DND-41 (cell line): Measurements from ENCODE around the gene THOC6.

Experiments
- ATAC-seq: fragments of 200-7000 bp; cut with Tn5 transposase; 3 replicates; pipeline ENCODE4 v1.9.1; 2021; ENCODE audit warnings: low read depth; ENCODE audit not compliant: insufficient read depth
- DNase-seq: peaks from one replicate; pipeline ENCODE4 v3.0.0-alpha.2; 2020
- H2AFZ ChIP-seq: 2 replicates; pipeline ENCODE4 v1.6.0; 2012; ENCODE audit warnings: low read depth, low read length
- H3K27ac ChIP-seq: 2 replicates; pipeline ENCODE4 v1.5.1; 2012; ENCODE audit warnings: low read length, inconsistent platforms
- H3K27me3 ChIP-seq: fragments of 200-600 bp; sonication (generic); 2 replicates; pipeline ENCODE4 v1.6.0; 2012; ENCODE audit warnings: low read length, mild to moderate bottlenecking, inconsistent platforms; ENCODE audit not compliant: insufficient read depth, poor library complexity
- H3K36me3 ChIP-seq: 2 replicates; pipeline ENCODE4 v1.5.1; 2012; ENCODE audit warnings: low read length, inconsistent platforms; ENCODE audit not compliant: insufficient read depth
- H3K4me1 ChIP-seq: 2 replicates; pipeline ENCODE4 v1.5.1; 2012; ENCODE audit warnings: mild to moderate bottlenecking, low read length; ENCODE audit not compliant: insufficient read depth
- H3K4me2 ChIP-seq: 2 replicates; pipeline ENCODE4 v1.6.0; 2012; ENCODE audit warnings: mild to moderate bottlenecking, moderate library complexity, low read length, inconsistent platforms; ENCODE audit not compliant: insufficient read depth
- H3K4me3 ChIP-seq, 2 experiments: fragments of 200-600 bp in 1 of 2; shearing (Covaris generic) in 1 of 2; 2 replicates each; pipeline ENCODE4 v1.5.1; 2012 to 2016; ENCODE audit warnings: inconsistent platforms in 2 of 2, low read length in 2 of 2, mild to moderate bottlenecking in 2 of 2, low read depth in 1 of 2, moderate library complexity in 1 of 2
- H3K79me2 ChIP-seq: 2 replicates; pipeline ENCODE4 v1.6.0; 2012; ENCODE audit warnings: low read length, inconsistent platforms; ENCODE audit not compliant: insufficient read depth
- H3K9ac ChIP-seq: 2 replicates; pipeline ENCODE4 v1.6.0; 2012; ENCODE audit warnings: low read depth, mild to moderate bottlenecking, inconsistent platforms, low read length, moderate library complexity
- H3K9me3 ChIP-seq: 2 replicates; pipeline ENCODE4 v1.5.1; 2012; ENCODE audit warnings: low read length, moderate library complexity, mild to moderate bottlenecking, inconsistent platforms; ENCODE audit not compliant: insufficient read depth, severe bottlenecking
- H4K20me1 ChIP-seq: 2 replicates; pipeline ENCODE4 v1.6.0; 2012; ENCODE audit warnings: low read length; ENCODE audit not compliant: insufficient read depth
- CTCF ChIP-seq: IDR thresholded peaks from 2 replicates; pipeline ENCODE4 v1.5.1; 2012; ENCODE audit warnings: borderline replicate concordance, low read length, moderate library complexity, mild to moderate bottlenecking; ENCODE audit not compliant: poor library complexity, severe bottlenecking; ENCODE audit errors: extremely low read depth
- EZH2 ChIP-seq: IDR thresholded peaks from 3 replicates; pipeline ENCODE4 v1.6.1; 2012; ENCODE audit warnings: borderline replicate concordance, low read depth, mild to moderate bottlenecking, moderate library complexity, low read length, inconsistent platforms; ENCODE audit not compliant: severe bottlenecking

Gene THOC6

GRCh38 chr16:3000540-3000939 lies 23.3 kb upstream of the THOC6 start:
- Histone ChIP-seq H4K20me1 (no peaks in the 10 kb centered on the region), H3K9me3 (no peaks in the 10 kb centered on the region), H3K36me3 (no peaks in the 10 kb centered on the region), H3K4me1 (peaks cover 13% of the 10 kb centered on the region), H3K4me2 (no peak overlapping the region), H3K27me3 (no peaks in the 10 kb centered on the region), H3K9ac (no peak overlapping the region), H3K4me3 (no peak overlapping the region), H3K27ac (no peak overlapping the region), H3K79me2 (no peaks in the 10 kb centered on the region), H2AFZ (no peak overlapping the region)
- DNase-seq (no peak), ATAC-seq (no peak)
- TF ChIP-seq CTCF (no peak), EZH2 (no peak)

GRCh38 chr16:3001316-3001715 lies 22.5 kb upstream of the THOC6 start:
- no peak overlapping the region for H3K4me2 ChIP-seq
- H3K4me3 ChIP-seq = no peak overlapping the region
- no peak for DNase-seq
- no peak for ATAC-seq
- no peak for TF ChIP-seq CTCF
- no peak for TF ChIP-seq EZH2
- no peaks in the 10 kb centered on the region for H3K36me3 ChIP-seq
- H2AFZ ChIP-seq = no peak overlapping the region
- H3K9me3 ChIP-seq = no peaks in the 10 kb centered on the region
- H4K20me1 ChIP-seq = no peaks in the 10 kb centered on the region
- no peaks in the 10 kb centered on the region for H3K79me2 ChIP-seq
- H3K27me3 ChIP-seq = no peaks in the 10 kb centered on the region
- H3K27ac ChIP-seq = no peak overlapping the region
- peaks cover 18% of the 10 kb centered on the region for H3K4me1 ChIP-seq
- H3K9ac ChIP-seq = no peak overlapping the region

GRCh38 chr16:3003582-3004270 lies 20.1 kb upstream of the THOC6 start:
- no peaks in the 10 kb centered on the region for H3K79me2 ChIP-seq
- H2AFZ ChIP-seq = peak overlapping the region; percentile 88
- H3K27me3 ChIP-seq = no peaks in the 10 kb centered on the region
- H3K27ac ChIP-seq = no peak overlapping the region
- peak overlapping the region in 1 of 2 experiments; percentile 61; a peak in 2 of 4 replicates for H3K4me3 ChIP-seq
- H3K4me1 ChIP-seq = peaks cover 42% of the 10 kb centered on the region
- no peaks in the 10 kb centered on the region for H3K36me3 ChIP-seq
- peaks cover 5% of the 10 kb centered on the region; the same call in 1 of the 2 replicates for H4K20me1 ChIP-seq
- peak; percentile 99 for DNase-seq
- TF ChIP-seq EZH2 (no peak), CTCF (peak; percentile 75)
- peak overlapping the region; percentile 55; the same call in 1 of the 2 replicates for H3K9ac ChIP-seq
- no peaks in the 10 kb centered on the region for H3K9me3 ChIP-seq
- peak; percentile 98 for ATAC-seq
- H3K4me2 ChIP-seq = peak overlapping the region; percentile 83
